ENCODE measurements around the gene HES4. TPM values are rescaled to one million over a fixed set of nuclear protein-coding genes. Genes with fewer than 3 reads are reported as not detected.

The HES4 gene
- total and polyA plus RNA-seq, 2 of the 13 experiments (the other 11 are each of a cell fraction or from before 2014, with no cell fraction given) = 8.8 to 10.6 TPM

DNA sequence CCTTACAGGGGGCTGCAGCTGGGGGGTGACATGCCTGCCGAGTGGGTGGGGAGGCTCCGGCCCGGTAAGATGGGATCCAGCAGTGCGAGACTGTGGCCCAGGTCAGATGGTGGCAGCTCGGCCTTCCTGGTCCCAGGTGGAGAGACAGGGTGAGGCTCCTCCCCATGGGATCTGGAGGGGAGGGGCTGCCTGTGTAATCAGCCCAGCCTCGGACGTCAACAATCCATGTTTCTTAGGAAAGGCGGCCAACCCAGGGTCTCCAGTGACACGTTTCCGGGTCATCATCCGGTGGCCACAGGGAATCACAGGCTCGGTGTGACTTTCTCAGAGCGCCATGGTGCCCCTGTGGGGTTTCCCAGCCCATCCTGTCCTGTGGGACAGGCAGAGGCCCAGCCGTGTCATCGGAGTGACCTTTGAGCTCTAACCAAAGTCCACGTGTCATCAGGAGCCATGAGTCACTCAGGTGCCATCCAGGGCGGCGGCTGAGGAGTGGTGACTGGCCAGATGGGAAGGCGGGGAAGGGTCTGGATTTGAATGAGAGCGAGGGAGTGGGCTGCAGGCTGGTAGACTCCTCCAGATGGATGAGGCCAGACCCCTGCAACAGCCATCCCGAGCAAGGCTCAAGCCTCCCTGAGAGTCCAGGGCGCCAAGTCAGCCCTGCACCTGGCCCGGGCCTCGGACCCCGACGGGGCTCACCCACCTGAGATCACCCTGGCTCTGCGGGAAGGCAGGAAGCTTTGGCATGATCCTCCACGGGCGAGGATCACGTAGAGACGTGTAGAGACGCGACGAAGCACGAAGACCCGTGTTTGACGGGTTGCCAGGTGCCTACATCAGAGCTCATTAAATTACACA, 6.6 kb upstream of the HES4 start (continued):
- TF ChIP-seq, protein P1, sequence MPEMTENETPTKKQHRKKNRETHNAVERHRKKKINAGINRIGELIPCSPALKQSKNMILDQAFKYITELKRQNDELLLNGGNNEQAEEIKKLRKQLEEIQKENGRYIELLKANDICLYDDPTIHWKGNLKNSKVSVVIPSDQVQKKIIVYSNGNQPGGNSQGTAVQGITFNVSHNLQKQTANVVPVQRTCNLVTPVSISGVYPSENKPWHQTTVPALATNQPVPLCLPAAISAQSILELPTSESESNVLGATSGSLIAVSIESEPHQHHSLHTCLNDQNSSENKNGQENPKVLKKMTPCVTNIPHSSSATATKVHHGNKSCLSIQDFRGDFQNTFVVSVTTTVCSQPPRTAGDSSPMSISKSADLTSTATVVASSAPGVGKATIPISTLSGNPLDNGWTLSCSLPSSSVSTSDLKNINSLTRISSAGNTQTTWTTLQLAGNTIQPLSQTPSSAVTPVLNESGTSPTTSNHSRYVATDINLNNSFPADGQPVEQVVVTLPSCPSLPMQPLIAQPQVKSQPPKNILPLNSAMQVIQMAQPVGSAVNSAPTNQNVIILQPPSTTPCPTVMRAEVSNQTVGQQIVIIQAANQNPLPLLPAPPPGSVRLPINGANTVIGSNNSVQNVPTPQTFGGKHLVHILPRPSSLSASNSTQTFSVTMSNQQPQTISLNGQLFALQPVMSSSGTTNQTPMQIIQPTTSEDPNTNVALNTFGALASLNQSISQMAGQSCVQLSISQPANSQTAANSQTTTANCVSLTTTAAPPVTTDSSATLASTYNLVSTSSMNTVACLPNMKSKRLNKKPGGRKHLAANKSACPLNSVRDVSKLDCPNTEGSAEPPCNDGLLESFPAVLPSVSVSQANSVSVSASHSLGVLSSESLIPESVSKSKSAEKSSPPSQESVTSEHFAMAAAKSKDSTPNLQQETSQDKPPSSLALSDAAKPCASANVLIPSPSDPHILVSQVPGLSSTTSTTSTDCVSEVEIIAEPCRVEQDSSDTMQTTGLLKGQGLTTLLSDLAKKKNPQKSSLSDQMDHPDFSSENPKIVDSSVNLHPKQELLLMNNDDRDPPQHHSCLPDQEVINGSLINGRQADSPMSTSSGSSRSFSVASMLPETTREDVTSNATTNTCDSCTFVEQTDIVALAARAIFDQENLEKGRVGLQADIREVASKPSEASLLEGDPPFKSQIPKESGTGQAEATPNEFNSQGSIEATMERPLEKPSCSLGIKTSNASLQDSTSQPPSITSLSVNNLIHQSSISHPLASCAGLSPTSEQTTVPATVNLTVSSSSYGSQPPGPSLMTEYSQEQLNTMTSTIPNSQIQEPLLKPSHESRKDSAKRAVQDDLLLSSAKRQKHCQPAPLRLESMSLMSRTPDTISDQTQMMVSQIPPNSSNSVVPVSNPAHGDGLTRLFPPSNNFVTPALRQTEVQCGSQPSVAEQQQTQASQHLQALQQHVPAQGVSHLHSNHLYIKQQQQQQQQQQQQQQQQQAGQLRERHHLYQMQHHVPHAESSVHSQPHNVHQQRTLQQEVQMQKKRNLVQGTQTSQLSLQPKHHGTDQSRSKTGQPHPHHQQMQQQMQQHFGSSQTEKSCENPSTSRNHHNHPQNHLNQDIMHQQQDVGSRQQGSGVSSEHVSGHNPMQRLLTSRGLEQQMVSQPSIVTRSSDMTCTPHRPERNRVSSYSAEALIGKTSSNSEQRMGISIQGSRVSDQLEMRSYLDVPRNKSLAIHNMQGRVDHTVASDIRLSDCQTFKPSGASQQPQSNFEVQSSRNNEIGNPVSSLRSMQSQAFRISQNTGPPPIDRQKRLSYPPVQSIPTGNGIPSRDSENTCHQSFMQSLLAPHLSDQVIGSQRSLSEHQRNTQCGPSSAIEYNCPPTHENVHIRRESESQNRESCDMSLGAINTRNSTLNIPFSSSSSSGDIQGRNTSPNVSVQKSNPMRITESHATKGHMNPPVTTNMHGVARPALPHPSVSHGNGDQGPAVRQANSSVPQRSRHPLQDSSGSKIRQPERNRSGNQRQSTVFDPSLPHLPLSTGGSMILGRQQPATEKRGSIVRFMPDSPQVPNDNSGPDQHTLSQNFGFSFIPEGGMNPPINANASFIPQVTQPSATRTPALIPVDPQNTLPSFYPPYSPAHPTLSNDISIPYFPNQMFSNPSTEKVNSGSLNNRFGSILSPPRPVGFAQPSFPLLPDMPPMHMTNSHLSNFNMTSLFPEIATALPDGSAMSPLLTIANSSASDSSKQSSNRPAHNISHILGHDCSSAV (CRISPR knock-in tag; IDR thresholded peaks at IDR 0.05; ENCODE audit: borderline replicate concordance) = no peak
- TF ChIP-seq, protein P2, sequence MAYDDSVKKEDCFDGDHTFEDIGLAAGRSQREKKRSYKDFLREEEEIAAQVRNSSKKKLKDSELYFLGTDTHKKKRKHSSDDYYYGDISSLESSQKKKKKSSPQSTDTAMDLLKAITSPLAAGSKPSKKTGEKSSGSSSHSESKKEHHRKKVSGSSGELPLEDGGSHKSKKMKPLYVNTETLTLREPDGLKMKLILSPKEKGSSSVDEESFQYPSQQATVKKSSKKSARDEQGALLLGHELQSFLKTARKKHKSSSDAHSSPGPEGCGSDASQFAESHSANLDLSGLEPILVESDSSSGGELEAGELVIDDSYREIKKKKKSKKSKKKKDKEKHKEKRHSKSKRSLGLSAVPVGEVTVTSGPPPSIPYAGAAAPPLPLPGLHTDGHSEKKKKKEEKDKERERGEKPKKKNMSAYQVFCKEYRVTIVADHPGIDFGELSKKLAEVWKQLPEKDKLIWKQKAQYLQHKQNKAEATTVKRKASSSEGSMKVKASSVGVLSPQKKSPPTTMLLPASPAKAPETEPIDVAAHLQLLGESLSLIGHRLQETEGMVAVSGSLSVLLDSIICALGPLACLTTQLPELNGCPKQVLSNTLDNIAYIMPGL (CRISPR knock-in tag; IDR thresholded peaks at IDR 0.05; ENCODE audit: borderline replicate concordance in 1 of 2, low read depth in 1 of 2) = peak; percentile 53 to 73; a peak in 3 of 4 replicates
- peak; percentile 71 for TF ChIP-seq ZC3H13 (CRISPR knock-in tag; IDR thresholded peaks at IDR 0.05)
- TF ChIP-seq, protein P3, sequence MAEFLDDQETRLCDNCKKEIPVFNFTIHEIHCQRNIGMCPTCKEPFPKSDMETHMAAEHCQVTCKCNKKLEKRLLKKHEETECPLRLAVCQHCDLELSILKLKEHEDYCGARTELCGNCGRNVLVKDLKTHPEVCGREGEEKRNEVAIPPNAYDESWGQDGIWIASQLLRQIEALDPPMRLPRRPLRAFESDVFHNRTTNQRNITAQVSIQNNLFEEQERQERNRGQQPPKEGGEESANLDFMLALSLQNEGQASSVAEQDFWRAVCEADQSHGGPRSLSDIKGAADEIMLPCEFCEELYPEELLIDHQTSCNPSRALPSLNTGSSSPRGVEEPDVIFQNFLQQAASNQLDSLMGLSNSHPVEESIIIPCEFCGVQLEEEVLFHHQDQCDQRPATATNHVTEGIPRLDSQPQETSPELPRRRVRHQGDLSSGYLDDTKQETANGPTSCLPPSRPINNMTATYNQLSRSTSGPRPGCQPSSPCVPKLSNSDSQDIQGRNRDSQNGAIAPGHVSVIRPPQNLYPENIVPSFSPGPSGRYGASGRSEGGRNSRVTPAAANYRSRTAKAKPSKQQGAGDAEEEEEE (CRISPR knock-in tag; IDR thresholded peaks at IDR 0.05; ENCODE audit: borderline replicate concordance) = peak; percentile 62; the same call in 1 of the 2 replicates
- TF ChIP-seq, protein P4, sequence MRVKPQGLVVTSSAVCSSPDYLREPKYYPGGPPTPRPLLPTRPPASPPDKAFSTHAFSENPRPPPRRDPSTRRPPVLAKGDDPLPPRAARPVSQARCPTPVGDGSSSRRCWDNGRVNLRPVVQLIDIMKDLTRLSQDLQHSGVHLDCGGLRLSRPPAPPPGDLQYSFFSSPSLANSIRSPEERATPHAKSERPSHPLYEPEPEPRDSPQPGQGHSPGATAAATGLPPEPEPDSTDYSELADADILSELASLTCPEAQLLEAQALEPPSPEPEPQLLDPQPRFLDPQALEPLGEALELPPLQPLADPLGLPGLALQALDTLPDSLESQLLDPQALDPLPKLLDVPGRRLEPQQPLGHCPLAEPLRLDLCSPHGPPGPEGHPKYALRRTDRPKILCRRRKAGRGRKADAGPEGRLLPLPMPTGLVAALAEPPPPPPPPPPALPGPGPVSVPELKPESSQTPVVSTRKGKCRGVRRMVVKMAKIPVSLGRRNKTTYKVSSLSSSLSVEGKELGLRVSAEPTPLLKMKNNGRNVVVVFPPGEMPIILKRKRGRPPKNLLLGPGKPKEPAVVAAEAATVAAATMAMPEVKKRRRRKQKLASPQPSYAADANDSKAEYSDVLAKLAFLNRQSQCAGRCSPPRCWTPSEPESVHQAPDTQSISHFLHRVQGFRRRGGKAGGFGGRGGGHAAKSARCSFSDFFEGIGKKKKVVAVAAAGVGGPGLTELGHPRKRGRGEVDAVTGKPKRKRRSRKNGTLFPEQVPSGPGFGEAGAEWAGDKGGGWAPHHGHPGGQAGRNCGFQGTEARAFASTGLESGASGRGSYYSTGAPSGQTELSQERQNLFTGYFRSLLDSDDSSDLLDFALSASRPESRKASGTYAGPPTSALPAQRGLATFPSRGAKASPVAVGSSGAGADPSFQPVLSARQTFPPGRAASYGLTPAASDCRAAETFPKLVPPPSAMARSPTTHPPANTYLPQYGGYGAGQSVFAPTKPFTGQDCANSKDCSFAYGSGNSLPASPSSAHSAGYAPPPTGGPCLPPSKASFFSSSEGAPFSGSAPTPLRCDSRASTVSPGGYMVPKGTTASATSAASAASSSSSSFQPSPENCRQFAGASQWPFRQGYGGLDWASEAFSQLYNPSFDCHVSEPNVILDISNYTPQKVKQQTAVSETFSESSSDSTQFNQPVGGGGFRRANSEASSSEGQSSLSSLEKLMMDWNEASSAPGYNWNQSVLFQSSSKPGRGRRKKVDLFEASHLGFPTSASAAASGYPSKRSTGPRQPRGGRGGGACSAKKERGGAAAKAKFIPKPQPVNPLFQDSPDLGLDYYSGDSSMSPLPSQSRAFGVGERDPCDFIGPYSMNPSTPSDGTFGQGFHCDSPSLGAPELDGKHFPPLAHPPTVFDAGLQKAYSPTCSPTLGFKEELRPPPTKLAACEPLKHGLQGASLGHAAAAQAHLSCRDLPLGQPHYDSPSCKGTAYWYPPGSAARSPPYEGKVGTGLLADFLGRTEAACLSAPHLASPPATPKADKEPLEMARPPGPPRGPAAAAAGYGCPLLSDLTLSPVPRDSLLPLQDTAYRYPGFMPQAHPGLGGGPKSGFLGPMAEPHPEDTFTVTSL (CRISPR knock-in tag; IDR thresholded peaks at IDR 0.05; ENCODE audit: borderline replicate concordance) = peak; percentile 59; the same call in 1 of the 2 replicates

All from HepG2 (cell line).